Measurements from ENCODE around the gene MAP3K5.

Gene MAP3K5

DNA sequence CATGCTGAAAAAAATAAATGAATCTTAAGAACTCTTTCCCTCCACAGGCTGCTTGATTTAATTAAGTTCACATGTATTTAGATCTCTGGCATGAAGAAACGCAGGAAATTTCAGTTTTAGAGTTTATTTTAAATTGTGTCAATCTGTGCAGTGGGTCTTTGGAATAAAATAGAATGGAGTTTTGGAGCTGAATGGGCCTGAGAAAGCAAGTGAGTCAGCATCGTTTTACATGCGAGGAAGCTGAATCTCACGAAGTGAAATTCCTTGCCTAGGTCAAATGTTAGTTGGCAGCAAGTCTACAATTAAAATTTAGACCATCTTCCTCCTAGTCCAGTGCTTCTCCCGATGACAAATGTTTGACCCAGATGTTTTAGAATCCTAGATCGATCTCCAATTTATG is 264.4 kb downstream of the MAP3K5 start:
- peak; percentile 18 for DNase-seq

GRCh38 chr6:136526937-136527336 is 265.3 kb downstream of the MAP3K5 start:
- DNase-seq: no peak

DNA sequence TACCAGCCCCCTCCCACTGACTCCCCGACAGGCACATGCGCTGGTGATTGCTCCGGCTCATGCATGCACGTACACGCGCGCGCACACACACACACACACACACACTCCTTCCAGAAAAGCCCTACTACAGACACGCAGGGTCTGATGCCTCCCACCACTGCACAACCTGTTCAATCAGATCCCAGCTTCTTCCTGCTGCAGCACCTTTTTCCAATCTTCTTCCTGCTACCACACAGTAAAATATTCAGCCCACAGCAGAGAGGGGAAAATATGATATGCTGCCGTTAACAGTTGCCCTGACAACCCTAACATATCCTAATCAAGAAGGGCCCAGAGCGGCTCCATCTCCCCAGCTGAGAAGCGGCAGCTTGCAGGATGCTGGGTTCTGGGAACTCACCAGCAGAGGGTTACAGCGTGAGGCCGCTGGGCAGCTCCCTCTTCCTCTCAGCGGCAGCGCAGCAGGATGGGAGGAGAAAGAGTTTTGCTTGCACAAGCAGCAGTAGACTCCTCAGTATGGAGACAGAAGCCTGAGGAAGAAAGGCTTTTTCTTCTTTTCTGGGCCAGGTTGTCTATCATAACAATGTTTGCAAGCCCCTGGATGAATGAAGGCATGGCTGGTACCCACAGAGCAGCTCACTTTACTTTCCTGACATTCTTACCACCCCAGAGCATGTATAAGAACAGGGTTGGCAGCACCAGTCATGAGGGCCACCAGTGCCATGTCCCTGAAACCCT is 265.9 kb downstream of the MAP3K5 start:
- peak; percentile 58 for DNase-seq

DNA sequence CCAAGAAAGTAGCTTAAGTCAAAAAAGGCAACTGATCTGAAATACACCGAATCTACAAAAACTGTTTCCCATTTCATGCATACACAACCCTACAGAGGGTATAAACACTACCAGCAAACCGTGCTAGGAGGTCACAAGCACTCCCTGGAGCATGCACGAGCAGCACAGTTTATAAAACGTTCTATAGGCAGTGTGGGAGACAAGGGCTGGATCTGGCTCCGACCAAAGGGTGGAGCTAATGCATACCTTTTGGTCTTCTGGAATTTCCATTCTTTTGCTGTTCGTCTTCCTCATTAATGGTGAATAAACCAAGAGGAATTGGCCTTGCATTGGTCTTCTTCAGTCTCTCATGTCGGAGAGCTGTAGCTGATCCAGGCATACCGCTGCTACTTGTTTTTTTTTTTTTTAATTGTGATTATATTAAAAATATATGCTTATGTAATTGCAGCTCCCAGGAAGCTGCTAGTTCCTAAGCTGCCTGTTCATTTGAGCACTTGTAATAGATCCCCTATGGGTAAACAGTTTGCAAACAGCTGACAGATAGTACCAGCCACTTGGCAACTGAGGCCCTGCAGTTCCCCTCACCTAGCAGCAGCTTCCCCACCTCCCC is 266.6 kb downstream of the MAP3K5 start:
- peak; percentile 36 for DNase-seq

- DNase-seq: no peak
Measured at GRCh38 chr6:136524936-136525413, 267.3 kb downstream of the MAP3K5 start.

DNA sequence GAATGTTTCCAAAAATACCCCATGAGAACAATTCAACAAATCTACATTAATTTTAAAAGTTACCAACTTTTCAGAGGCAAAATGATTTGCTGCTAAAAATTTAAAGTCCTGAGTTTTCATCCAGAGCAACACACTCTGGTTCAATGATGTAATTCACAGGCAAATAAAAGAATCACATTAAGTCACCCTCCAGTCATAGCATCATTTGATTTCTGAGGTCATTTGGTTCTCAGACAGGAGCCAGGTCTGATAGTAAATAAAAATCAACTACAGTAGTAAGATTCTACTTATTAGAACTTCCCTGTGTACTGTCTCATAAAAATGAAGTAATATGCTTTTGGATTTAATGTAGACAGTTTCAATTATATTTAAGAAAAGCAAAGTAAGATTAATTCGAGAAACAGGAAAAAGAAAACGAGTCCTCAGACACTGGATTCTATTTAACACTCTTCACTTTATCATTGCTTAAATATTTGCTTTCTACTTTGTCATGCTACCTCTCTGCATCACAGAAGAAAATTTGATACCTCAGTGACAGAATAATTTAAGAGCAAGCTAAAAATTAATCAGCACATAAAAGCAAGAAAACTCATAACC is 267.8 kb downstream of the MAP3K5 start:
- no peak for DNase-seq

DNA sequence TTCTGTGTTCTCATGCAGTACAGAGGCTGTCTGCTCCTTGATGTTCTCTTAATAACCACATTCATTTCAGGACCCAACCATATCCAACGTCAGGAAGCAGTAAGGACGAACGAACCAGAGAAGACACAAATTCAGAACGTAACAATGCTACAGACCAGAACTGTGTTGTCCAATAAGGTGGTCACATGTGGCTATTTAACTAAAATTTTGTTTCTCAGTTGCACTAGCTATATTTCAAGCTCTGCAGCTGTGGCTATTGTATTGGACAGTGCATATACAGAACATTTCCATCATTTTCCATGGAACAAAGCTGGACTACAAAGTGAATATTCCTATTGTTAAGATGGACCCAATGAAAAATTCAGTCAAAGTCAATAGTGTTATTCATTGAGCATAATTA is 269.1 kb downstream of the MAP3K5 start:
- no peak for DNase-seq

DNA sequence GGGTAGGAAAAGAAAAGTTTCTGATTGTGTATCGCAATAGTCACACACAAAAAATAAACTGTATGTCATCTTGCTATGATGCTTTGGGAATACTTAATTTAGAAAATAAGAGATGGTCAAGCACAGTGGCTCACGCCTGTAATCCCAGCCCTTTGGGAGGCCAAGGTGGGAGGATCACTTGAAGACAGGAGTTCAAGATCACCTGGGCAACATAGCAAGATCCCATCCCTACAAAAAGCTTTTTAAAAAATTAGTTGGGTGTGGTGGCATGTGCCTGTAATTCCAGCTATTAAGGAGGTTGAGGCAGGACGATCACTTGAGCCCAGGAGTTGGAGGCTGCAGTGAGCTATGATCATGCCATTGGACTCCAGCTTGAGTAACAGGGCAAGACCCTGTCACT is 269.6 kb downstream of the MAP3K5 start:
- DNase-seq: no peak

GRCh38 chr6:136521911-136522310 is 270.4 kb downstream of the MAP3K5 start:
- no peak for DNase-seq

- DNase-seq: no peak
Measured at GRCh38 chr6:136521427-136521826, 270.9 kb downstream of the MAP3K5 start.

DNA sequence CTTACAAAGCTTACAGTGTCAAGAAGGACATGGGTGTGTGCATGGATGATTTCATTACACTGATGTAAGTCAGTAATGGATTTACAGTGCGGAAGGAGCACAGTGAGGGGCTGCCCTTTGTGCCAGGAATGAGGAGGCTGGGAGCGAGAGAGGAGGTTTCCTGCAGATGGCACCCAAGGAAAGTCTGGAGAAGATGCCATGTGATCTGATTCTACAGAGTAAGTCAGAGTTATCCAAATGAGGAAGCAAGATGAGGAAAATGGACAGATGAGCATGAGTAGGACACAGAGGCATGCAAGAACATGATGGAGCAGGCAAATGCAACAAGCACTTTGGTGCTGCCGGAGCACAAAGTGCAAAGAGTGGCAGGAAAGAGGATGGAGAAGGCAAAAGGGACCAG is 271.8 kb downstream of the MAP3K5 start:
- DNase-seq: no peak

GRCh38 chr6:136517582-136517981 is 274.7 kb downstream of the MAP3K5 start:
- no peak for DNase-seq

DNA sequence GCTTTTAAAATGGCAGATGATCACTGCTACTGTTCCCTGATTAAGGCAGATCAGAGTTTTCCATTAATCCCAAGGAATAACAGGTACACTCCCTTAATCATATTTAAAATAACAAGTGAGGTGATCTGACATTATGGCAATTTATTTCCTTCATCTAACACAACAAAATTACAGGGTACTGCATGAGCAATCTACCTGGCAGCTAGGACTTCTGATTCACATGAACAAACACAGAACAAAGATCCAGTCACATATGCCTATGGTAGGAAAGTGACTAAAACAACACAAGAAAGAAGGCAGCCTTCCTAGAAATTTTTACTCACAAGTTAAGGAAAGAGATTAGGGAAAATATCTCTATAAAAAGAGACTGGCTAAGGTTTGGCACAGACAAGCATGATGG is 275.3 kb downstream of the MAP3K5 start:
- DNase-seq: no peak

DNA sequence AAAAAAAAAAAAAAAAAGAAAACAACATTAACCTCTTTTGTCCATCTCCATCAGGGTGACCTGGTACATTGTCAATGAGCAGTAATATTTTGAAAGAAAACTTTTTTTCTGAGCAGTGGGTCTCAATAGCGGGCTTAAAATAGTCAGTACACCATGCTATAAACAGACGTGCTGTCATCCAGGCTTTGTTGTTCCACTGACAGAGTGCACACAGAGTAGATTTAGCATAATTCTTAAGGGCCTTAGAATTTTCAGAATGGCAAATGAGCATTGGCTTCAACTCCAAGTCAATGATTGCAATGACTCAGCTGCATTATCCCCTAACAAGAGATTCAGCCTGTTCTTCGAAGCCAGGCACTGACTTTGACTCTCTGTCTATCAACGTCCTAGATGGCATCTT is 277.7 kb downstream of the MAP3K5 start:
- no peak for DNase-seq

DNA sequence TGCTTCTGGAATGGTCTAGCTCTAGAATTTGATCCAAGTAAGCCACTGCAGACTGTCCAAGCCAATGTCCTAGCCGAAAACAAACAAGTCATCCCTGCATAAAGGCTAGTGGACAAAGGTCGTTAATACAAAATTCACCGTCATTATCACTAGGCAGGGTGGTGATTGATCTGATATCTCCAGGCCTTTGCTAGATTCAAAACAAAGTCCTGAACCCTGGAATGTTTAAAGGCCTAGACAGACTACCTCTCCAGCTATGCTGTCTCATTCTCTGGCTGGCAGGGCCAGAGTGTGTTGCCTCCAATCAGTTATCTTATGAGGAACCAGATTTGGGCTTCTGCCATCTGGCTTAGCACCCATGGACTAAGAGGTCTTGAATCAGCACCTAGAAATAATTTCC is 280.4 kb downstream of the MAP3K5 start:
- DNase-seq: no peak

DNA sequence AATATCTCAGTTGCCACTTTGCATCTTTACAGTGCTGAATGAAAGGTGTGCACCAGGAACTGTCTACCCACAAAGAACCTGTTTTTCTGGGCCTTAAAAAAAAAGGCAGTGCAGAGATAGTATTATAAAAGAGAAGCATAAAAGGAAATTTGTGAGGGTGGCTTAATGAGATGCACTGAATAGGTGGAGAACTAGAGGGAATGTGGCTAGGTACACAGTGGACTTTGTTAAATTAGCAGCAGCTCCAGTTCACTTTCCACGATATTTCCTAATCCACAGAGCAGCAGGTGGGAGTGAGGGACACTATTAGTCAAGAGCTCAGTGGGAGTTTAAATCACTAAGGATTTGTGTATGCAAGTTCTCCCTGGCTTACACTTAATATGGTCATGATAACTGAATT is 280.9 kb downstream of the MAP3K5 start:
- no peak for DNase-seq

- no peak for DNase-seq
Measured at GRCh38 chr6:136510782-136511181, 281.5 kb downstream of the MAP3K5 start.

DNA sequence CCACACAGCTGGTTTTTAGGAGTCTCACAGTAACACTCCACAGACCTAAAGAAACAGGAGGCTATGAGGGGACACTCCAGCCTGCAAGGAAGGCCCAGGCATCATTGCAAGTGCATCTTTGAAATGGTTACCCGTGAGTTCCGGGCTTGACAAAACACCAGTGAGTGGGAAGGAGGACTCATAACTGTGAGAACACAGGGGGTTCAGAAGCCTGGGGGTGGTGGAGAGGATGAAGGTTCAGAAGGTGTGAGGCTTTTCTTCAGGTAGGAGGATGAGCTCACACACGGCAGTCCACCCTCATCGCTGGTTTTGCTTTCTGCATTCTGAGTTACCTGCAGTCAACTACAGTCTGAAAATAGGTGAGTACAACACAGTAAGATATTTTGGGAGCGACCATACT is 282.0 kb downstream of the MAP3K5 start:
- no peak for DNase-seq

DNA sequence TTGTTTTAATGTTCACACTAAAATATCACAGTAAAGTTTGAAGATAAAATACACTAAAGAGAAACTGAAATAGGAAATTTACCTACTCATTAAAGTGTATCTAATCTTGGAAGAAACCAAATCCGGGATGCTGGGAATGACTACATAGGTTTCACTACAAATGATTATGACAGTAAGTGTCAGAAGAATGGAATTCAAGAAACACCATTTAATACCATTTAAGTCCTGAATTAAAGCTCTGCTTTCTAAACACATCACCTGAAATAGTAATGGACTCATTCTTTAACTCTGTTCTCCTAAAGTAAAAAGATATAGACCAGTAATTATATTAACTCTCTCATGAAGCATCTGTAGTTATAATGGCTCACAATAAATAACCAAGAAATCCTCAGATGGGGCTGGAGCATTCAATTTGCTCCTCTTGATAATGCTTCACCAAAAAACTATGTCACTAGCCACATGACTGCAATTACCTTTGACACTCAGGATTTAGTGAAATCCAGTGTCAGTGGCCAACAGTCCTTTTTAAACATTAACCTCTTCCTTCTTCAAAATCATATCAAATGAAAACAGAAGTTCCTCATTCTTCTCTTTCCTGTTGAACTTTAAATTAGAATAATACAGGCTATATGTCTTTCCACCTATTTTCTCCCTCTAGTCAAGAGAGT is 283.4 kb downstream of the MAP3K5 start:
- no peak for DNase-seq

Data from fibroblast of skin of right quadriceps (primary cell).